HepG2 (cell line): Measurements from ENCODE around the gene INO80E. TPM values are rescaled to one million over a fixed set of nuclear protein-coding genes. Genes with fewer than 3 reads are reported as not detected.

ENCODE experiments used
- ATAC-seq: fragments of 200-7000 bp; cut with Tn5 transposase; 3 replicates; pipeline ENCODE4 v1.9.1; 2020; ENCODE audit warnings: mild to moderate bottlenecking, moderate library complexity
- BruUV-seq: library from RNA; stranded (reverse); fragments of 400-500 nt; replicated peaks from 2 replicates; lab custom pipeline; 2021; lab: Mats Ljungman, UMichigan
- CTCF ChIA-PET: fragments of 300-600 bp; formaldehyde crosslinking; extraction: SDS; loops from one replicate; lab custom pipeline; 2021; ENCODE audit warnings: low total read pairs, inconsistent platforms, low intra/inter-chr PET ratio; lab: Yijun Ruan, JAX
- POLR2A ChIA-PET: fragments of 350-600 bp; sonication (Branson Sonifier 250); formaldehyde crosslinking; loops from one replicate; lab custom pipeline; 2020; ENCODE audit warnings: antibody characterized with exemption, inconsistent platforms; lab: Yijun Ruan, JAX
- DNase-seq: peaks from one replicate; pipeline ENCODE4 v3.0.0-alpha.2; 2015; ENCODE audit warnings: low spot score
- FAIRE-seq: peaks from 3 replicates; lab custom pipeline; 2011; peaks lifted over from hg19 to GRCh38; lab: Jason Lieb, UNC
- H2AFZ ChIP-seq: one replicate; pipeline ENCODE4 v1.6.1; 2011; ENCODE audit warnings: low read length, inconsistent platforms
- H3K27ac ChIP-seq: fragments of 300-600 bp; 3 replicates; pipeline ENCODE4 v1.8.0; 2011; ENCODE audit warnings: mixed run types, mild to moderate bottlenecking, mixed read lengths, low read length, inconsistent platforms; ENCODE audit not compliant: insufficient read depth; ENCODE audit errors: extremely low read length
- H3K27me3 ChIP-seq, 2 experiments: fragments of 200-600 bp in 1 of 2; 2 replicates in 1 of 2; 3 replicates in 1 of 2; pipeline versions ENCODE4 v1.6.0 to v1.8.0; 2011; ENCODE audit warnings: low read length in 2 of 2, mild to moderate bottlenecking in 2 of 2, moderate library complexity in 2 of 2, inconsistent platforms in 1 of 2; ENCODE audit not compliant: insufficient read depth in 2 of 2, control insufficient read depth in 1 of 2
- H3K36me3 ChIP-seq, 2 experiments: fragments of 200-600 bp in 1 of 2; replicated peaks in 1 of 2; 2 replicates in 1 of 2; 3 replicates in 1 of 2; pipeline versions ENCODE4 v1.5.1 to v1.8.0; 2011; ENCODE audit warnings: low read length in 2 of 2, inconsistent platforms in 1 of 2; ENCODE audit not compliant: insufficient read depth in 2 of 2, control insufficient read depth in 1 of 2
- H3K4me1 ChIP-seq: 2 replicates; pipeline ENCODE4 v1.5.1; 2012; ENCODE audit warnings: low read length, inconsistent platforms; ENCODE audit not compliant: insufficient read depth
- H3K4me2 ChIP-seq: 2 replicates; pipeline ENCODE4 v1.6.0; 2011; ENCODE audit warnings: low read depth, low read length, inconsistent platforms
- H3K4me3 ChIP-seq, 3 experiments: fragments of 200-600 bp in 1 of 3; sonication (generic), shearing (Covaris generic) in 1 of 3; replicated peaks in 1 of 3; 2 replicates each; pipeline ENCODE4 v1.5.1; 2011 to 2016; ENCODE audit warnings: low read length in 3 of 3, inconsistent platforms in 2 of 3, low read depth in 2 of 3, mild to moderate bottlenecking in 2 of 3, control low read depth in 1 of 3, mixed read lengths in 1 of 3; ENCODE audit not compliant: insufficient read depth in 1 of 3
- H3K79me2 ChIP-seq: one replicate; pipeline ENCODE4 v1.6.1; 2011; ENCODE audit warnings: low read length, inconsistent platforms; ENCODE audit not compliant: insufficient read depth
- H3K9ac ChIP-seq: 2 replicates; pipeline ENCODE4 v1.6.0; 2011; ENCODE audit warnings: mild to moderate bottlenecking, low read depth, low read length, inconsistent platforms; ENCODE audit not compliant: insufficient read depth
- H3K9me3 ChIP-seq: 2 replicates; pipeline ENCODE4 v1.5.1; 2012; ENCODE audit warnings: mild to moderate bottlenecking, low read length
- H4K20me1 ChIP-seq: 2 replicates; pipeline ENCODE4 v1.6.0; 2011; ENCODE audit warnings: inconsistent platforms, mild to moderate bottlenecking, low read length, moderate library complexity; ENCODE audit not compliant: insufficient read depth
- AGO2 ChIP-seq: fragments of 200-400 bp; formaldehyde crosslinking; optimal IDR thresholded peaks from 2 replicates; pipeline ENCODE3; 2017; ENCODE audit warnings: mild to moderate bottlenecking, low read depth, low read length, moderate library complexity
- ARNTL ChIP-seq: sonication (generic); formaldehyde crosslinking; IDR thresholded peaks from 2 replicates; pipeline ENCODE4 v1.4.0; 2020; ENCODE audit warnings: mild to moderate bottlenecking, missing genetic modification reagents
- ATF7-NPFF ChIP-seq: sonication (generic); formaldehyde crosslinking; IDR thresholded peaks from 2 replicates; pipeline ENCODE4 v1.8.1; 2023; ENCODE audit warnings: mild to moderate bottlenecking, low read depth, missing genetic modification reagents, moderate library complexity
- GLMP ChIP-seq: sonication (generic); formaldehyde crosslinking; IDR thresholded peaks from 2 replicates; pipeline ENCODE4 v1.9.0; 2021; ENCODE audit warnings: missing genetic modification reagents, mild to moderate bottlenecking, borderline replicate concordance
- RBFOX2 ChIP-seq: fragments of 200-400 bp; formaldehyde crosslinking; IDR thresholded peaks from 2 replicates; pipeline ENCODE4 v1.6.1; 2017; ENCODE audit warnings: low read depth, mild to moderate bottlenecking, low read length
- TCF7 ChIP-seq: sonication (generic); IDR thresholded peaks from 2 replicates; pipeline ENCODE4 v1.6.1; 2016; ENCODE audit warnings: antibody characterized with exemption, low read depth
- ZFP36L1 ChIP-seq: sonication (generic); formaldehyde crosslinking; IDR thresholded peaks from 2 replicates; pipeline ENCODE4 v1.8.0; 2022; ENCODE audit warnings: mild to moderate bottlenecking, missing genetic modification reagents, moderate library complexity
- ZMYM3 ChIP-seq: sonication (generic); formaldehyde crosslinking; IDR thresholded peaks from 2 replicates; pipeline ENCODE4 v1.5.1; 2020; ENCODE audit warnings: mild to moderate bottlenecking, missing genetic modification reagents
- ZNF282 ChIP-seq: fragments of 450-650 bp; IDR thresholded peaks from 2 replicates; pipeline ENCODE4 v1.6.1; 2018; ENCODE audit not compliant: partially characterized antibody
- ZNF616 ChIP-seq: sonication (generic); formaldehyde crosslinking; IDR thresholded peaks from 2 replicates; pipeline ENCODE4 v1.5.0; 2020; ENCODE audit warnings: low read depth, mild to moderate bottlenecking, missing genetic modification reagents
- WGBS: methylation state at CpG from one replicate; pipeline ENCODE4 v1.1.6; 2017; ENCODE audit warnings: low lambda C conversion rate; 5-methylcytosine and 5-hydroxymethylcytosine counted together
- in situ Hi-C: cut with HindIII; loops from 2 replicates; pipeline ENCODE4 v1.10.0; 2017; ENCODE audit warnings: low pct_unique_long_range_greater_than_20kb; ENCODE audit not compliant: extremely low pct_ligation_motif_present
- intact Hi-C: fragments of 100-400 bp; cut with micrococcal nuclease; formaldehyde crosslinking; loops from one replicate; pipeline ENCODE4 v1.10.0; 2022; ENCODE audit not compliant: unreplicated experiment
- polyA plus RNA-seq, 8 experiments: library from polyadenylated mRNA; depleted of rRNA in 3 of 8; stranded (reverse) in 7 of 8; unstranded in 1 of 8; fragments of >200 nt; fragmentation: Illumina TruSeq in 4 of 8; extraction: Trizol in 4 of 8; gene quantifications; 2 replicates each; pipeline versions ENCODE4 v1.2.1 to v1.2.3, GENCODE V29; 2011 to 2016; ENCODE audit warnings: low read depth in 4 of 8, missing spikeins in 1 of 8, mixed read lengths in 1 of 8; ENCODE audit not compliant: insufficient read depth in 1 of 8
- total RNA-seq, 5 experiments: library from RNA; depleted of rRNA; stranded (reverse); fragments of >200 nt; fragmentation: Illumina TruSeq; extraction: Trizol; gene quantifications; 2 replicates each; pipeline ENCODE4 v1.2.3, GENCODE V29; 2016; ENCODE audit warnings: low read depth in 1 of 5
- TF ChIP-seq, protein P1 (sequence below): sonication (generic); formaldehyde crosslinking; IDR thresholded peaks from 2 replicates; pipeline ENCODE4 v1.8.0; 2023; ENCODE audit warnings: mild to moderate bottlenecking, missing genetic modification reagents

Gene INO80E
- total and polyA plus RNA-seq, 2 of the 13 experiments (the other 11 are each of a cell fraction or from before 2014, with no cell fraction given): 25.8 to 45.6 TPM

DNA sequence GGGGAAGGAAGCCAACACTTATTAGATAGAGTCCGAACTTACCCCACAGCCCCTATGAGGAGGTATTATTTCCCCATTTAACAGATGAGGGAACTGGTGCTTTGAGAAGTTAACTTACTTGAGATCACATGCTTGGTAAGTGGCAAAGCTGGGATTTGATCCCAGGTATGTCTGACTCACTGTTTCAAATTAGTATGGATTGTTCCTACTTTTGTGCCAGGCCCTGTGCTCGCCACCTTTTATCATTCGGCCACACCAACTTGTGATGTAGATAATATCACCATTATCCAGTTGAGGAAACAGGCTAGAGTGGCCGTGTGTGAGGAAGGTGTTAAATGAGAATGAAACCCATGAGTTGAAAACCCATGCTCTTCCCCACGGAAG is 11.3 kb upstream of the INO80E start (continued):
- TF ChIP-seq ZNF282 (no peak), TCF7 (no peak), ZNF616 (CRISPR knock-in tag) (no peak), ARNTL (CRISPR knock-in tag) (no peak), ZMYM3 (no peak), GLMP (CRISPR knock-in tag) (no peak), ATF7-NPFF (no peak)
- TF ChIP-seq, protein P1, sequence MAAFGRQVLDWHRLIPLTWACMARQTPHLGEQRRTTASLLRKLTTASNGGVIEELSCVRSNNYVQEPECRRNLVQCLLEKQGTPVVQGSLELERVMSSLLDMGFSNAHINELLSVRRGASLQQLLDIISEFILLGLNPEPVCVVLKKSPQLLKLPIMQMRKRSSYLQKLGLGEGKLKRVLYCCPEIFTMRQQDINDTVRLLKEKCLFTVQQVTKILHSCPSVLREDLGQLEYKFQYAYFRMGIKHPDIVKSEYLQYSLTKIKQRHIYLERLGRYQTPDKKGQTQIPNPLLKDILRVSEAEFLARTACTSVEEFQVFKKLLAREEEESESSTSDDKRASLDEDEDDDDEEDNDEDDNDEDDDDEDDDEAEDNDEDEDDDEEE (CRISPR knock-in tag): no peak

DNA sequence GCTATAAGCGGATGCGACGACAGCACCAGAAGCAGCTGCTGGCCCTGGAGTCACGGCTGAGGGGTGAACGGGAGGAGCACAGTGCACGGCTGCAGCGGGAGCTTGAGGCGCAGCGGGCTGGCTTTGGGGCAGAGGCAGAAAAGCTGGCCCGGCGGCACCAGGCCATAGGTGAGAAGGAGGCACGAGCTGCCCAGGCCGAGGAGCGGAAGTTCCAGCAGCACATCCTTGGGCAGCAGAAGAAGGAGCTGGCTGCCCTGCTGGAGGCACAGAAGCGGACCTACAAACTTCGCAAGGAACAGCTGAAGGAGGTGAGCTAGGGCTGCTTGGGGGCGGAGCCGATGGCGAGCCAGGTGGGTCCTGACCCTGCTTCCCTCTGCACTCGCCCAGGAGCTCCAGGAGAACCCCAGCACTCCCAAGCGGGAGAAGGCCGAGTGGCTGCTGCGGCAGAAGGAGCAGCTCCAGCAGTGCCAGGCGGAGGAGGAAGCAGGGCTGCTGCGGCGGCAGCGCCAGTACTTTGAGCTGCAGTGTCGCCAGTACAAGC is 10.7 kb upstream of the INO80E start:
- BruUV-seq: no TSS peak
- Histone ChIP-seq H4K20me1 (no peaks in the 10 kb centered on the region), H3K9ac (no peak overlapping the region), H3K4me3 (no peak overlapping the region), H3K9me3 (no peaks in the 10 kb centered on the region), H3K4me2 (no peak overlapping the region), H3K79me2 (no peaks in the 10 kb centered on the region), H2AFZ (no peak overlapping the region), H3K36me3 (peaks cover 59 to 100% of the 10 kb centered on the region in 2 experiments), H3K27me3 (no peaks in the 10 kb centered on the region), H3K4me1 (no peaks in the 10 kb centered on the region), H3K27ac (no peak overlapping the region)
- no peak for ATAC-seq
- in situ Hi-C loops: no loop called here
- intact Hi-C loops: no loop called here
- no peak for DNase-seq
- no peak for FAIRE-seq
- 98% methylated on average over 26 of the region's 28 CpGs for WGBS
- TF ChIP-seq AGO2 (peak; percentile 60), RBFOX2 (peak; percentile 54; the same call in 1 of the 2 replicates), ZFP36L1 (no peak)
- ChIA-PET POLR2A (interaction anchor here (1.3 kb wide), 1 partner anchor 12 kb away, joined by 6 read pairs; no protein-coding TSS in a partner anchor), CTCF (no interaction called here)
